ENCODE measurements around the gene CUX1.

The CUX1 gene

DNA sequence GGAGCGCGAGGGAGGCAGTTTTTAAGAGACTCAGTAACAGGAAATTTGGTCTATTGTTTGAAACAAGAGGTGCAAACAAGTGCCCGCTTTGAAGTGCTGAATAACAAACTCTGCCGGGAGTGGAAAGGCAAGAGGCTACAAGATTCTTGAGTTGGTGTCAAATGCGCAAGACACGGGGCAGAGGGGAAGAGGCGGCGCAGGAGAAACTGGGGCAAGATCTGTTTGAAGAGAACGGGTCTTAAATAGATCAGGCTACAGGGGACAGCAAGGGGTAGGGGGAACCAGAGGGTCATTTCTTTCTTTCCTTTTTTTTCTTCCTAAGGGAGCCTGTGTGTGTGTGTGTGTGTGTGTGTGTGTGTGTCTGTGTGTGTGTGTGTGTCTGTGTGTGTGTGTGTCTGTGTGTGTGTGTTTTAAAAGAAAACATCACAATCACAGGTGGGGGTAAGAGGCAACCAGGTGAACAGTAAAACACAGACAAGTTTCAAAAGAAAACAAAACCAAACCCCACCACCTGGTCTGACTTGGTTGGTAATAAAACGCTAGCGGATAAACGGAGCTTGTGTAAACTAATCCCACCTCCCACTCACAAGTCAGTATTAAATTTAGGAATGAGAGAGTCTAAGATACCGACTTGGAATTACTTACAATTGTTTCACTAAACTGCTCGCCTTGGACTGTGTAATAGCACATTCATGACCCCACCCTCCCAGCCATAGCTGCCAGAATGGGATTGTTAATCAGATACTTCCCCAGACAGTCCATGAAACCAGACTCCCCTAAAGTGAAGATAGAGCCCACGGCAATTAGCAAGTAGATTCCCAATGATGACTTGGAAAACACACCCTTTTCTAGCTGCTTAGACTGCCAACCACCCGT is 13.1 kb upstream of the CUX1 start:
- Histone ChIP-seq H3K4me2 (no peak overlapping the region), H3K9ac (no peak overlapping the region), H2AFZ (ENCODE audit: low read depth) (no peak overlapping the region), H3K4me1 (ENCODE audit: low read depth, poor library complexity, severe bottlenecking) (no peaks in the 10 kb centered on the region), H3K4me3 (IDR thresholded peaks at IDR 0.05; ENCODE audit: insufficient read depth, low read depth, low read length) (no peak overlapping the region), H3K36me3 (ENCODE audit: insufficient read depth) (no peaks in the 10 kb centered on the region), H3K79me2 (ENCODE audit: insufficient read depth, low read depth) (no peaks in the 10 kb centered on the region), H3K27ac (no peak overlapping the region), H3K27me3 (ENCODE audit: insufficient read depth, low read depth) (no peaks in the 10 kb centered on the region), H4K20me1 (ENCODE audit: insufficient read depth) (no peaks in the 10 kb centered on the region)
- no peak for TF ChIP-seq CTCF (conservative IDR thresholded peaks at IDR 0.05; ENCODE audit: low read depth, low read length)

DNA sequence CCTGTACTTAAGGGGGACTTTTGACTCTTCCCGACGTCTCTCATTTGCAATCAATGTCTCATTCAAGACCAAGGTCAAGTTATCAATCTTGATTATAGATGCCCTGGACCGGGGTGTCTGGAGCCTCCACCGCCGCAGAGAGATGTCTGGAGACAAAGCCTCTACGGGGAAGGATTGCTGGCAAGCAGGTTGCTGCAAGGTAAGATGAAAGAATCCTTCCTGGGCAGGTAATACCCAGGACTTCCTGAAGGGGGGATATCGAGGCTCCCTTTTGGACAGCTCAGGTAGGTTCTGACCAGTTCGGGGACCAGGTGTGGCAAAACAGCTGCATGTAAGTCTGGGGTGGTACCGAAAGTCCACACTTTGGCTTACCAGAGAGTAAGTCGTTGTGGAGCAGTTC is 12.5 kb upstream of the CUX1 start:
- Histone ChIP-seq H4K20me1 (ENCODE audit: insufficient read depth) (no peaks in the 10 kb centered on the region), H3K4me3 (IDR thresholded peaks at IDR 0.05; ENCODE audit: insufficient read depth, low read depth, low read length) (no peak overlapping the region), H3K27ac (no peak overlapping the region), H3K9ac (no peak overlapping the region), H3K27me3 (ENCODE audit: insufficient read depth, low read depth) (no peaks in the 10 kb centered on the region), H3K4me2 (no peak overlapping the region), H3K79me2 (ENCODE audit: insufficient read depth, low read depth) (no peaks in the 10 kb centered on the region), H3K4me1 (ENCODE audit: low read depth, poor library complexity, severe bottlenecking) (no peaks in the 10 kb centered on the region), H2AFZ (ENCODE audit: low read depth) (no peak overlapping the region), H3K36me3 (ENCODE audit: insufficient read depth) (no peaks in the 10 kb centered on the region)
- peak; percentile 52 for TF ChIP-seq CTCF (conservative IDR thresholded peaks at IDR 0.05; ENCODE audit: low read depth, low read length)

DNA sequence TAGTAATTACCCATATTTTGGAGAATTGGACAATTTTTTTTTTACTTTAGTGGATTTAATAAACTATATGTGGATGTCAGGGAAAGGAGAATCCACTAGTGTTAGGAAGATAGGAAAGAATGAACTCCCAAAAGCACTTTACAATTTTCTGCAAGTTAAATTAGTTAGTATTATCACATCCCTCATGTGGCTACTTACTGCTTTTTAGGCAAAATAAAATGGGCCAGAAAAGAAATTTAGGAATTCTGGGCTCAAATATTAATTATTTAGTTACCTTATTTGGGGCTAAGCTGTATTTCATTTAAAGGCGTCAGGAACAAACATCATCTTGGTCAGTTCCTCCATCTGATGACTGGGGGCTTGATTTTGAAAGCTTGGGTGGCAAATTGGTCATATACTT is 4.8 kb upstream of the CUX1 start:
- Histone ChIP-seq H3K27me3 (ENCODE audit: insufficient read depth, low read depth) (no peaks in the 10 kb centered on the region), H3K4me2 (no peak overlapping the region), H3K79me2 (ENCODE audit: insufficient read depth, low read depth) (peaks cover 2% of the 10 kb centered on the region; the same call in 1 of the 2 replicates), H3K36me3 (ENCODE audit: insufficient read depth) (no peaks in the 10 kb centered on the region), H3K4me3 (IDR thresholded peaks at IDR 0.05; ENCODE audit: insufficient read depth, low read depth, low read length) (no peak overlapping the region), H3K9ac (no peak overlapping the region), H4K20me1 (ENCODE audit: insufficient read depth) (no peaks in the 10 kb centered on the region), H2AFZ (ENCODE audit: low read depth) (no peak overlapping the region), H3K4me1 (ENCODE audit: low read depth, poor library complexity, severe bottlenecking) (peaks cover 12% of the 10 kb centered on the region), H3K27ac (no peak overlapping the region)
- no peak for TF ChIP-seq CTCF (conservative IDR thresholded peaks at IDR 0.05; ENCODE audit: low read depth, low read length)

- TF ChIP-seq CTCF (conservative IDR thresholded peaks at IDR 0.05; ENCODE audit: low read depth, low read length), result no peak
- H3K79me2 ChIP-seq (ENCODE audit: insufficient read depth, low read depth), result peaks cover 11% of the 10 kb centered on the region
- H3K4me2 ChIP-seq, result peak overlapping the region; percentile 79
- H4K20me1 ChIP-seq (ENCODE audit: insufficient read depth), result no peaks in the 10 kb centered on the region
- no peaks in the 10 kb centered on the region for H3K27me3 ChIP-seq (ENCODE audit: insufficient read depth, low read depth)
- peak overlapping the region; percentile 26; the same call in 1 of the 2 replicates for H3K9ac ChIP-seq
- no peaks in the 10 kb centered on the region for H3K36me3 ChIP-seq (ENCODE audit: insufficient read depth)
- H3K4me1 ChIP-seq (ENCODE audit: low read depth, poor library complexity, severe bottlenecking), result peaks cover 18% of the 10 kb centered on the region
- H2AFZ ChIP-seq (ENCODE audit: low read depth), result peak overlapping the region; percentile 50
- H3K27ac ChIP-seq, result no peak overlapping the region
- H3K4me3 ChIP-seq (IDR thresholded peaks at IDR 0.05; ENCODE audit: insufficient read depth, low read depth, low read length), result no peak overlapping the region
Observed at GRCh38 chr7:101813402-101814019, 3.9 kb upstream of the CUX1 start.

Measured in KMS-11 (cell line).